DOHH2 (cell line): ENCODE measurements around the gene TAF11.

Source experiments
- CTCF ChIP-seq: fragments of 200-600 bp; sonication (generic); IDR thresholded peaks from one replicate; pipeline ENCODE4 v1.5.1; 2014; ENCODE audit warnings: antibody characterized with exemption, mild to moderate bottlenecking, low read depth, low read length; ENCODE audit not compliant: poor library complexity, severe bottlenecking
- EZH2phosphoT487 ChIP-seq: fragments of 200-600 bp; sonication (generic); IDR thresholded peaks from 2 replicates; pipeline ENCODE4 v1.6.1; 2017; ENCODE audit warnings: borderline replicate concordance, mild to moderate bottlenecking, antibody characterized with exemption, low read length, moderate library complexity, mixed read lengths

GRCh38 chr6:34864007-34864406 is 23.8 kb downstream of the TAF11 start:
- no peak for TF ChIP-seq CTCF
- TF ChIP-seq EZH2phosphoT487: no peak
